ENCODE results near the gene PTPRQ. TPM values are rescaled to one million over a fixed set of nuclear protein-coding genes. Genes with fewer than 3 reads are reported as not detected.

Gene PTPRQ
- total RNA-seq, 1 donor from 2014 or later = 0.35 TPM

DNA sequence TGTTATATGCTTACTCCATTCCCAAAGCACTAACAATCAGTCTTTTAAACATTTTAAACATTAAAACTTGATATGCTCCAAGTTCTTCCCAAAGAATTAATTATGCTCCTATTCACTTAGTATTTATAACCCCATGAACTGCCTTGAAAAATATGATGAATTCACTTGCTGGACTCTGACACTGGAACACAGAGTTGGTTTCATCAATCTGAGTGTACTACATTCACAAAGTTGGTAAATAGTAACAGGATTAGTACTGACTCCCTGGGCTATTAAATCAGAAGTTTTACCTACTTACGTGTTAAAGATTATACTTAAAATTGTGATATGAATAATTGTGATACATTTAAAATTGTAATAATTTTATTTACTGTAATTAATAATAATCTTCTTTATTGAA, 246.1 kb downstream of the PTPRQ start:
- Mint-ChIP-seq H3K27me3 (ENCODE audit: unreplicated experiment) (no peaks in the 10 kb centered on the region), H3K27ac (ENCODE audit: unreplicated experiment) (no peak overlapping the region), H3K9me3 (ENCODE audit: unreplicated experiment) (peaks cover 5% of the 10 kb centered on the region)

GRCh38 chr12:80690513-80690912, 246.5 kb downstream of the PTPRQ start:
- no peak for DNase-seq (ENCODE audit: extremely low spot score, unreplicated experiment)
- Mint-ChIP-seq H3K4me3 (ENCODE audit: unreplicated experiment) (no peak overlapping the region), H3K4me1 (ENCODE audit: unreplicated experiment) (no peaks in the 10 kb centered on the region), H3K27ac (ENCODE audit: unreplicated experiment) (no peak overlapping the region), H3K27me3 (ENCODE audit: unreplicated experiment) (no peaks in the 10 kb centered on the region), H3K9me3 (ENCODE audit: unreplicated experiment) (peaks cover 5% of the 10 kb centered on the region), H3K36me3 (ENCODE audit: unreplicated experiment) (peaks cover 2% of the 10 kb centered on the region)
- TF ChIP-seq, protein P1, sequence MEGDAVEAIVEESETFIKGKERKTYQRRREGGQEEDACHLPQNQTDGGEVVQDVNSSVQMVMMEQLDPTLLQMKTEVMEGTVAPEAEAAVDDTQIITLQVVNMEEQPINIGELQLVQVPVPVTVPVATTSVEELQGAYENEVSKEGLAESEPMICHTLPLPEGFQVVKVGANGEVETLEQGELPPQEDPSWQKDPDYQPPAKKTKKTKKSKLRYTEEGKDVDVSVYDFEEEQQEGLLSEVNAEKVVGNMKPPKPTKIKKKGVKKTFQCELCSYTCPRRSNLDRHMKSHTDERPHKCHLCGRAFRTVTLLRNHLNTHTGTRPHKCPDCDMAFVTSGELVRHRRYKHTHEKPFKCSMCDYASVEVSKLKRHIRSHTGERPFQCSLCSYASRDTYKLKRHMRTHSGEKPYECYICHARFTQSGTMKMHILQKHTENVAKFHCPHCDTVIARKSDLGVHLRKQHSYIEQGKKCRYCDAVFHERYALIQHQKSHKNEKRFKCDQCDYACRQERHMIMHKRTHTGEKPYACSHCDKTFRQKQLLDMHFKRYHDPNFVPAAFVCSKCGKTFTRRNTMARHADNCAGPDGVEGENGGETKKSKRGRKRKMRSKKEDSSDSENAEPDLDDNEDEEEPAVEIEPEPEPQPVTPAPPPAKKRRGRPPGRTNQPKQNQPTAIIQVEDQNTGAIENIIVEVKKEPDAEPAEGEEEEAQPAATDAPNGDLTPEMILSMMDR (IDR thresholded peaks at IDR 0.05) = no peak

More for the DNA sequence above, 246.1 kb downstream of the PTPRQ start:
- Mint-ChIP-seq H3K36me3 (ENCODE audit: unreplicated experiment) (peaks cover 2% of the 10 kb centered on the region), H3K4me1 (ENCODE audit: unreplicated experiment) (no peaks in the 10 kb centered on the region), H3K4me3 (ENCODE audit: unreplicated experiment) (no peak overlapping the region)
- DNase-seq (ENCODE audit: extremely low spot score, unreplicated experiment) = no peak
- TF ChIP-seq, protein P1 (IDR thresholded peaks at IDR 0.05) = no peak

DNA sequence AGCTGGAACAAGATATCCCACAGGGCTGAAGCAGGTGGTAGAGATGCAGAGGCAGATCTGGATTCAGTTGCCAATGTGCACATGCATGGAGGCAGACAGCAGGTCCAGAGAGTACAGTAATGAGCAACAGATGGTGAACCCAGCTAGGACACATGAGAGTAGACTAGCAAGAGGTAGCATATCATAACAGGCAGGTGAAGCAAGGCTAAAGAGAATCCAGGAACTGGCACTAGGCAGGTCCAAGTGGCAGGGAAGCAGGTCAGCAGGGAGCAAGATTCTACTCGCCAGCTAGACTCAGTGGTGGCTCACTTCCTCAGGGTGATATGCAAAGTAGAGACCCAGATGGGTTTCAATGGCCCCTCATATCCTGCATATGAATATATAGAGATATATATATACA, 248.1 kb downstream of the PTPRQ start:
- no peak overlapping the region for H3K27ac Mint-ChIP-seq (ENCODE audit: unreplicated experiment)
- H3K36me3 Mint-ChIP-seq (ENCODE audit: unreplicated experiment) = no peaks in the 10 kb centered on the region
- H3K9me3 Mint-ChIP-seq (ENCODE audit: unreplicated experiment) = no peaks in the 10 kb centered on the region
- H3K27me3 Mint-ChIP-seq (ENCODE audit: unreplicated experiment) = no peaks in the 10 kb centered on the region
- H3K4me3 Mint-ChIP-seq (ENCODE audit: unreplicated experiment) = no peak overlapping the region
- no peak for DNase-seq (ENCODE audit: extremely low spot score, unreplicated experiment)
- no peaks in the 10 kb centered on the region for H3K4me1 Mint-ChIP-seq (ENCODE audit: unreplicated experiment)
- TF ChIP-seq, protein P1 (IDR thresholded peaks at IDR 0.05) = no peak

DNA sequence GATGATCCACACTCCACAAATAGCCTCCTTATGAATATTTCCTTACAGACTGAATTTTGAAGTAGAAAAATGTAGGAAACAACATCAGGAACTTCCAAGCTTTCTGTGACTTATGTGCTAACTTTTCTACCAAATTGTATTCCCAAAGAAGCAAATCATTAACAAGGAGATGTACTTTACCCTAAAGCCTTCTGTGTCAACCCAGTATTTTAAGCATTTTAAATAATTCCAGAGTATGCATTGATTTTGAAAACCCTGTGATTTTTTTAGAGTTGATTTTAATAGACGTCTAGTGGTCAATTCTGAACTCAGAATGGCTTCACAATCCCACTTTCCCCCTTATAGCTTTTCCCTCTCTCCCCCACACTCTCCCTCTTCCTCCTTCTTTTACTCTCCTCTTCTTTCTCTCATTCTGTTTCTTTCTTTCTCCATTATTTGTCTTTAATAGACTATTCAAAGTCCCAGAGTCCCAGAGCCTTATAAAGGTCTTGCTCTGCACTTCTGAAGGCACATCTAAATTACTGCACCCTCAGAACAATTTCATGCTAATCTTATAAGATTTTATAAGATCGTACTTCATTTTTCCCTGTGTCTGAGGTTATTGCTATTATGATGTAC, 253.3 kb downstream of the PTPRQ start:
- H3K9me3 Mint-ChIP-seq (ENCODE audit: unreplicated experiment) = no peaks in the 10 kb centered on the region
- H3K4me1 Mint-ChIP-seq (ENCODE audit: unreplicated experiment) = no peaks in the 10 kb centered on the region
- no peak overlapping the region for H3K4me3 Mint-ChIP-seq (ENCODE audit: unreplicated experiment)
- no peak for DNase-seq (ENCODE audit: extremely low spot score, unreplicated experiment)
- TF ChIP-seq, protein P1 (IDR thresholded peaks at IDR 0.05) = no peak
- H3K36me3 Mint-ChIP-seq (ENCODE audit: unreplicated experiment) = no peaks in the 10 kb centered on the region
- no peak overlapping the region for H3K27ac Mint-ChIP-seq (ENCODE audit: unreplicated experiment)
- H3K27me3 Mint-ChIP-seq (ENCODE audit: unreplicated experiment) = no peaks in the 10 kb centered on the region

- no peak overlapping the region for H3K4me3 Mint-ChIP-seq (ENCODE audit: unreplicated experiment)
- no peak for DNase-seq (ENCODE audit: extremely low spot score, unreplicated experiment)
- H3K27ac Mint-ChIP-seq (ENCODE audit: unreplicated experiment) = no peak overlapping the region
- TF ChIP-seq, protein P1 (IDR thresholded peaks at IDR 0.05) = no peak
- no peaks in the 10 kb centered on the region for H3K27me3 Mint-ChIP-seq (ENCODE audit: unreplicated experiment)
- peaks cover 8% of the 10 kb centered on the region for H3K4me1 Mint-ChIP-seq (ENCODE audit: unreplicated experiment)
- no peaks in the 10 kb centered on the region for H3K9me3 Mint-ChIP-seq (ENCODE audit: unreplicated experiment)
- H3K36me3 Mint-ChIP-seq (ENCODE audit: unreplicated experiment) = no peaks in the 10 kb centered on the region
These were observed 254.2 kb downstream of the PTPRQ start for GRCh38 chr12:80698256-80698655.
